HG02642 (cell line): ENCODE data around the gene CALN1.
"Not testable (repeated sequence)": the region's sequence is repeated elsewhere in the genome, so short reads cannot be mapped to it uniquely, and the experiment has no call there.

Source experiments
- ATAC-seq: cut with Tn5 transposase; IDR thresholded peaks from one replicate; pipeline ENCODE4 v1.9.1; 2021; ENCODE audit warnings: mild to moderate bottlenecking; ENCODE audit not compliant: unreplicated experiment, poor library complexity

Gene CALN1

DNA sequence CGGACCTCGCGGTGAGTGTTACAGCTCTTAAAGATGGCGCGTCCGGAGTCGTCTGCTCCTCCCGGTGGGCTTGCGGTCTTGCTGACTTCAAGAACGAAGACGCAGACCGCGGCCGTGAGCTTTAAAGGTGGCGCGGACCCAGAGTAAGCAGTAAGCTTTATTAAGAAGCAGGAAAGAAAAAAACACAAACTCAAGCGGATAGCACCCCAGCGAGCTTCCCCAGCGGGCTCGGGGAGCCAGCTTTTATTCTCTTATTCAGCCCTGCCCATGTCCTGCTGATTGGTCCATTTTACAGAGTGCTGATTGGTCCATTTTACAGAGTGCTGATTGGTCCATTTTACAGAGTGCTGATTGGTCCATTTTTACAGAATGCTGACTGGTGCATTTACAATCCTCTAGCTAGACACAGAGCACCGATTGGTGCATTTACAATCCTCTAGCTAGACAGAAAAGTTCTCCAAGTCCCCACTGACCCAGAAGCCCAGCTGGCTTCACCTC lies at the start of gene CALN1:
Gene CALN1, minus strand, starts transcription at position 218 of the 498 bp plus-strand sequence.
- not testable (repeated sequence) for ATAC-seq

DNA sequence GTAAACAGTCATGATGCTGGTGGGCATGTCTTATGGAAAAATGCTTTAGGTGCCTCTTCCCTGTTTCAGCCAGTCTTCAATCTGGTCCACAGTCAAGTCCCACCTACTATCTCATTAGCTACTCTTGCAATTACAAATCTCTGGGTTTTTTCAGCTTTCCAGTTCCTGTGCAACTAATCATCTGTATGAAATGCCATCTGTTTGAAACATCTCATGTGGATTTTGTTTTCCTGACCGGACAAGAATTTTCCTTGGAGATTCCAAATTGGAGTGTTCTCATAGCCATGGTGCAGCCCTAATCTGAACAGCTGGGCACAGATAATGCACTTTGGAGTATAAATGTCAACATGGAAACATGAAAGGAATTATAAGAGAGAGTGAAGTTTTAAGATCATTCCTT lies 41.3 kb upstream of the CALN1 start:
- ATAC-seq, result no peak

DNA sequence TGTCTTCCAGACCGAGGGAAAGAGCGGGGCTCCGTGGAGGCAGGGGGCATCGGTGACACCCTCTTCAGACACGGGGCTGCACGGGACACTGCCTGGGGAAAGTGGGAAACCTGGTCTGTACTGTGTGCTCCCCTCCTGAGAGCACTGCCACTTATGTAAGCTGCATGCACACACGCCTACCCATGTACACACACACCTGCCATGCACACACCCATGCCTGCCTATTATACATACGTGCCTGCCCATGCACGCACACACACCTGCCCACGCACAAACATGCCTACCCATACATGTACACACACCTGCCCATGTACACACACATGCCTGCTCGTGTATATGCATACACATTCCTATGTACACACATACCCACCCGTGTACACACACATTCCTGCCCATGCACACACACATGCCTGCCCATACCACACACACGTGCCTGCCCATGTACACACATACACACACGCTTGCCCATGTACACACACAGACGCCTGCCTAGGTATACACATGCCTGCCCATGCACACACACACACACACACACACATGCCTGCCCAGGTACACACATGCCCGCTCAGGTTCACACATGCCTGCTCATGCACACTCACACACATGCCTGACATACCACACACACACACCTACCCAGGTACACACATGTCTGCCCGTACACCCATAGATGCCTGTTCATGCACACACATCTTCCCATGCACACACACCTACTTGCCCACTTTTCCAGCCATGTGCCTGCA lies 35.5 kb upstream of the CALN1 start:
- no peak for ATAC-seq

DNA sequence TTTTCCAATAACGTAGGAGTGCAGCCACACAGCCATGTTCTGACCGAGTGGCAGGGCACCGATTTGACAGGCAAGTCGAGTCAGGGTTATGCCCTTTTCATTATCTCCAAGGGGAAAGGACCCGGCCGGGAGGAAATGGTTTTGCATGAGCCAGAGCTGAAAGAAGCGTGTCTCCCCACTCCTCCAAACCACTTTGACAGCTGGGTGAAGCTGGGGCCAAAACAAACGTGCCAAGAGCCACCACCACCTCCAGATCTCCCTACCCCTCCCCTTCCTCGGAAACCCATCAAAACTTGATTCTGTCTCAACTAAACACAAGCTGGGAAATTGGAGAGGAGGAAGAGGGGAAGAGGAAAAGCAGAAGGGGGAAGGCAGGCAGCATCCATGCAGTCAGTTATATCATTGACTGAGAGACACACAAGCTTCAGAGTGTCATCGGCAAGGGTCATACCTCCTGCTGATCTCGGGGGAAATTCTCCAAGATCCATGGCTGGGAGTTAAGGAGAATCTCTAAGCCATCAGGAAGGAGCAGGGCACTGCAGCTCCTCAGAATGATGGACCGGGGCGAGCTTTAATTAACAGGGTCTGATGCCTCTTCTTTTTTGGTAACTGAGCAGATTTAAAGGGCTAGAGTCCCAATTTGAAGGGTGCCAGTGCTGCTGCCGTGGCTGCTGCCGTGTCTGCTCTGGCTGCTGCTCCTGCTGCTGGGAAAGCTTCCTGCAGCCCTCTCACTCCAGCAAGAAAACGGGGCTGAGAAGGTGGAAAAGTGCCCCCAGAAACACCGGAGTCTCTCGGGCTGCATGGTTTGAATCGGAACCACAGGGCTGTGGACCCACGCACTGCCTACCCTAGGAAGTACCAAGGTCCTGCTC lies 34.7 kb upstream of the CALN1 start:
- ATAC-seq, result no peak

DNA sequence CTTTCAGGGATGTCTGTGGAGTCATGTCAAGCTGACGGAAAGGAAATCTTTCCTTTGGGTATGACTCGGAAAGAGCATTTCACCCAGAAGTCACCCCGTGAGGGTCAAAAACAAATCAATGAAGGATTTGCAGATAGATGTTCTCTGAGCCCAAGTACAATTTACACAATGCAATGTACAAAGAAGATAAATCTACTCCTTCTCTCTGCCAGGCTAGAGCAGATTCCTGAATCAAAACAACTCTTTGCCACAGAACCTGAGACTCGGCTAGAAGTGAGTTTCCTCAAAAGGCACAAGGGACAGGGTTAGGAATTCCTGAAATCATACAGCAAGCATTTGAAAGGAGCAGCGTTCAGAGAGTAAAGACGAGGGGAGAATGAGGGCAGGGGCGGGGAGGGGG lies 34.0 kb upstream of the CALN1 start:
- no peak for ATAC-seq

DNA sequence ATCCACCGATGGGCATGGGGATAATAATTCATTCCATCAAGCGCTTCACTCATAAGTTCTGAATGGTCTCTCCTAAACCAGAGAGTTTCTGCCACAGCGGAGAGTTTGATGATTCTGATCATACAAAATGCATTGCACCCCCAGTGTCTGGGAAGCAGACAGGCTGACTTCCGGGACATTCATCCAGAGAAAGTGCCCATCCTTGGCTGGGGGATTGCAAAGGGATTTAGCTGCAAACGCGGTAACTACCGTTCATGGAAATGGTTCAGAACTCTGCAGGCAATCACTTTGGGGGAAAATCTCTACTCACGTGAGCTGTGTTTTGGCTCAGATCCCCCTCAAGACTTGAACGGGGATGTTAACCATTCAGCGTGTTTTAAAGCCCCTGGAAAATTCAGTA lies 33.4 kb upstream of the CALN1 start:
- no peak for ATAC-seq

DNA sequence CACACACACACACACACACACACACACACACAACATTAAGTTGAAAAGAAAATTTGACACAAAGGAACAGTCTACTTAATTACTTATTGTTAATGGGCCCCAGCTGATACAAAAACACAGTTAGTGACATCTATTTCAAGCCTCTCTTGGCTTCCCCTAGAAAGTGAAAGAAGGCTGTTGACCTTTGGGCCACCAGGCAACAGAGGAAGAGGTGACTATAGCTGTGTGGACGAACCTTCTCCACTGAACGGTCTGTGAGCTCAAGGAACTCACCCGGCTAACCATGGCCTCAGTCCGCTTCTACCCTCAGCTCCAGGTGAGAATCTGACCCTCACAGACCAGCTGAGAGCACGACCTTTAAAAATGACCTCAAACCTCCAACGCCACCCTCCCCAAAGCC lies 32.9 kb upstream of the CALN1 start:
- no peak for ATAC-seq

DNA sequence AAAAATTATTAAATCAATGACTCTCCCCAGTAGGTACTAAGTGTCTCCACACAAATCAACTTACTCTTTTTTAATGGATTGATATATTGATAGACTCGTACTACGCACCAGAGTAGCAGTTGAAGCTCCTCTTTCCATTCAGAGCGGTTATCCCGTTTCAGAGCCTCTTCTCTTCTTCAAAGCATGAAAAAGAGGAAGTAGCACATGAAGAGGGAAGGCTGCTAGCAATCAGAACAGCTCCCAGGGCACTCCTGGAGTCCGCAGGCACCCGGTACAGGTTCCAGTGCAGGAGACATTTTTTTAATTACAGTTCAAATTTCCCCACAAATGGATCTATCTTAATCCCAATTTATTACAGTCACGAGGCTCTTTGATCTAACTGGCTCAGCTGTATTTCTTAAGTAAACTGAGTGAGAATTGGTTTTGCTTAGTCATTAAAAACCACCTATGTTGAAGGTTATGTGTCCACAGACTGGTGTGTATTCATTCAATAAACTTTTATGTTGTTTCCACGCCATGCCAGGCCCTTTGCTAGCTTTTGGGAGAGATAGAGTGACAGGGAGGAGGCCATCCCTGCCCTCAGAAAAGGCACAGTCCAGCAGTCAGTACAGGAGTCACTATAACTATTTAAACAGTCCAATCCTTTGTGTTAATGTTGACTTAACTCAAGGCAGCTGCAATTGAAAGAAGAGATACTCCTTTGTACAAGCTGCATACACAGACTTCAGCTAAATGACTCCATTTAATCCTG lies 32.1 kb upstream of the CALN1 start:
- no peak for ATAC-seq

DNA sequence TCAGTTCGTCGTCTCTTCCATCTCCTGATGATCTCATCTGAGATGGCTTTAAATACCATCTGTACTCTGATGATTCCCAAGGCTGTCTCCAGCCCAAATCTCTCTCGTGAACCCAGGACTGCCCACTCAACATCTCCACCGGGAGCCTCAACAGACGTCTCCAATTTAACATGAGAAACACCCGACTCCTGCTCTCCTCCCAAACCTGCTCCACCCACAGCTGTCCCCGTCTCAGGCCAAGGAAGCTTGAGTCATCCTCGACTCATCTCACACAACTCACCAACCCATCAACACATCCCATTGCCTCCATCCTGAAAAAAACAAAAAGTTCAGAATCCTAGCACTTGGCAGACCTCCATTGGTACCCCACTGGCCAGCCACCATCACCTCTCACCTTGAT lies 29.7 kb upstream of the CALN1 start:
- no peak for ATAC-seq

DNA sequence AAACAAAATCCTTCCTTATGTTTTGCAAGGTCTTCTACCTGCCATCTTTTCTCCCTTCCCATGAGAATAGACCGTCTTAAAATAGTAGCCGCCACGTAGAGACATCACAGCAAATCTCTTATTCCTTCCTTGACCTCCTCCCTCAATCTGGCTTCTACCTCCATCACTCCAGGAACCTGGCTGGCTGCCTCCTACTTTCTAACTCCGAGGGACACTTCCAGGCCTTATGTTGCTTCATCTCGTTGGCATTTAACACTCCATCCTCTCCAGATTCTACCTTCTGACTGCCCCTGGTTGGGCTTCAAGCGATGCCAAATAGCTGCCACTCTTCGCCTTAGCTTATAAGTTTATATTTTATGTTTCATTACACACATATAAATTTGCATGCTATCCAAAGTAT lies 26.4 kb upstream of the CALN1 start:
- ATAC-seq, result no peak

DNA sequence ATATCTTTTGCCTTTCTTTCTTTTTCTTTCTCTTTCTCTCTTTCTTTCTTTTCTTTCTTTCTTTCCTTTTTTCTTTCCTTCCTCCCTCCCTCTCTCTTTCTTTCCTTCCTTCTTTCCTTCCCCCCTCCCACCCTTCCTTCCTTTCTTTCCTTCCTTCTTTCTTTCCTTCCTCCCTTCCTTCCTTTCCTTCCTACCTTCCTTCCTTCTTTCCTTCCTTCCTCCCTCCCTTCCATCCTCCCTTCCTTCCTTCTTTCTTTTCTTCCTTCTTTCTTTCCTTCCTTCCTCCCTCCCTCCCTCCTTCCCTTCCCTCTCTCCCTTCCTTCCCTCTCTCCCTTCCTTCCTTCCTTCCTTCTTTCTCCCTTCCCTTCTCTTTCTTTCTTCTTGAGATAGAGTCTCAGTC lies 25.5 kb upstream of the CALN1 start:
- no peak for ATAC-seq

DNA sequence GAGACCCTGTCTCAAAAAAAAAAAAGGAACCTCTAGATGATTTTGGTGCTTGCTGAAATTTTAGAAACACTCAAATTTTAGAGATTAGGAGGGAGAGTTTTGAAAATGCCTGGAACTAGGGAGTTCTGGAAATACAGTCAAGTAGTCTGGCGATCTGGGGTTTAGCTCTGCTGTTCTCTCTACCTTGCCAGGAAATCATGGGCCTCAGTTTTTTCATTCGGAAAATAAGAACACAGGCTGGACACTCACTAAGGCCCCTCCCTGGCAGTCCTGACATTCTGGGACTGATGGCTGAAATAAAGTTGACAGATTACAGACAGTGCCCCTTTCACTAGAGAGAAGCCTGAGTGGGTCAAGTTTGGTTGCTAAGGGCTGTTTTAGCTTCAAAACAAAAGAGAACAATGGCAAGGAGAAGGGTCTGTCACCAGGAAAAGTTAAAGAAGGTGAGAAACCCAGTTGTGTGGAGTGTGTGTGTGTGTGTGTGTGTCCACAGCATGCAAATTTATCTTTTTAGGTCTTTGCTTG lies 25.0 kb upstream of the CALN1 start:
- ATAC-seq, result no peak

DNA sequence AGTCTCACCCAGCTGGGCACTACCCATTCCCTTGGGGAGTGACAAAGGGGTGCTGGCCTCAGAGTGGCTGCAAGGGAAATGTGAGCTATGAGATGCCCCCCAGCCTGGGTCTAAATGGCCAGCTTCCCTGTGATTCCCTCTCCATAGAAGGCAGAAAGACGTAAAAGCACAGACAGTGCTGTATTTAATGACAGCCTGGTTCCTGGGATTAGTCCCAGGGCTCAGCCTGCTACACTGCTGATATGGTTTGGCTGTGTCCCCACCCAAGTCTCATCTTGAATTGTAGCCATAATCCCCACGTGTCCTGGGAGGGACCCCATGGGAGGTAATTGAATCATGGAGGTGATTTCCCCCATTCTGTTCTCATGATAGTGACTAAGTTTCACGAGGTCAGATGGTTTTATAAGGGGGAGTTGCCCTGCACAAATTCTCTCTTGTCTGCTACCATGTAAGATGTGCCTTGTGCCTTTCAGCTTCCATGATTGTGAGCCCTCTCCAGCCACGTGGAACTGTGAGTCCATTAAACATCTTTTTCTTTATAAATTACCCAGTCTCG lies 23.9 kb upstream of the CALN1 start:
- ATAC-seq, result no peak

DNA sequence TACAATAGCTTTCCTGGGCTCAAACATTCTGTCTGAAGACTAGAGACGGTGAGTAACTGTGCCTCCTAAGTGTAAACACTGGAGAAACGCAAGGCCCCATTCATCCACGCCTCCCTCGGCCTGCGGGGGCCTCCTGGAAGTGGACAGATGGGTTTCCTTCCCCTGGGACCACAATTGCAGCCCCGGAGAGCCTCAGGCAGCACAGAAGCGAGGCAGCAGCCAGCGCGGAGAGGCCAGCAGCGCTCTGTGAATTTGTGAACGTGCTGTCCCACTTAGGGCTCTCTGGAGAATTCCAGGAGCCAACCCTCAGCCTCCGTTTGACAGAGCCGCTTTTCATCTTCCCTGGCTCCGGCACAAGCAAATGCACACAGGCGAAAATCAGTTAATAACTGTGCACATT lies 23.2 kb upstream of the CALN1 start:
- ATAC-seq, result no peak

DNA sequence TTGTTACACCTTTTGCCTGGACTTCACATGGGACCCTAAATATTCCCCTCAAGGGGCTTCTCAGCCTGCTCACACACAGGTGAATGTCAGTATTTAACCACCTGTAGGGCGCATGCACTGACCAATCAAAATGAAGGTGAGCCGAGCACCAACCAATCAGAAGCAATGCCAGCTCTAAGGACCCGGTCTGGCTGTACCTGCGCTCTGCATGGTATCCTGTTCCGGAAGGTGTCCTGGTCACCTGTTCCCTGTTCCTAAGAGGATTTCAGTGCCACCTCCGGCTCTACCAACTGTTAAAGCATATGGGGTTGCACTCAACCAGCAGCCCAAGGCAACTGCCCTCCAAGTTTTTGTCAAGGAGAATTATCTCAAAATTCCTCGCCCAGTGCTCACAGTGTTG lies 18.4 kb upstream of the CALN1 start:
- no peak for ATAC-seq

DNA sequence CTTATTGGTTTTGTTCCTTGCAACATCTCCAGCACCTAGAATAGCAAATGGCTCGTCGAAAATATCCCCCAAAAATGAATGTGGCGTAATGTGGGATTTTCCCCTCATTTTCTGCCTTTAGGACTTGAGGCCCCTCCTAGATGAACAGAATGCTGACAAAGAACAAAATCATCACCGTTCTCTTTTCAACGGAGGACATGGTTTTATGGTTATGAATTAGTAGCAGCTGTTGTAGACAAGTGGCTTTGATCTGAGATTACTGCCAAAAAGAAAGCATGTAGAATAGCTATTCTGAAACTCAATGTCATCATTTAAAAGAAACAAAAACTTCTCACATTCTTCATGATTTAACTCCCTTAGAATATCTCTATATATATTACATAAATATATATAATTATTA lies 17.2 kb upstream of the CALN1 start:
- ATAC-seq, result no peak

DNA sequence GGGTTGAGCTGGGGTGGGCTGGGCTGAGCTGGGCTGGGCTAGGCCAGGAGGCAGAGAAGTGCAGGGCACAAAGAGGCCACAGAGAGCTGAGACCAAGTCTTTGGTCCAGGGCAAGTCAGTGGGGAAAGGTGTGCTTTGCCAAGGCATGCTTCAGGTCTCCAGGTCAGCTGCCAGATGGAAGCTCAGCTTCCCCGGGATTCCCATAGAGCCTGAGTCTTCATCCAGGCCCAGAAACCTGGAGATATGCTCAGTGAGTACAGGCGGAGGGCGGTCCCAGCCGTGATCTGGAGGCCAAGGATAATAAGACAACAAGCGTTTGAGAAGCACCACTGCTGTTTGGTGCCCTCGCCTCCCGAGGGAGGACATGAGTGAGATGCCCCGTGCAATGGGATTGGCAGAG lies 4.7 kb upstream of the CALN1 start:
- ATAC-seq, result no peak

DNA sequence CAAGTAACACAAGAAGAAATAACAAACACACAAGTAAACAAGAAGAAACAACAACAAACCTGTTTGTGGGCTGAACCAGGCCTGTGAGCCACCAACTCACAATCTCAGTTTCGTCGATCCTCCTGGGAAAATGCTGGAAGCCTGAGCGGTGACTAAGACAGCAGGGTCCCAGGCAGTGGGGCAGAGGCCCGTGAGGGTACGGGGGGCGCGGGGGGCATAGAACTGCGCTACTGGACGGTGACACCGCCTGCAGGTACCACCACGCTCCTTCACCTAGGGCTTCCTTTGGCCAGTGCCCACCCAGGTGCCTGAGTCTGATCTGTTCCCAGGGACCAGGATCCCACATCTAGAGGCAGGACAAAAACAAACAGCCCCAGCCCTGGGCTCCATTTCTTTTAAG lies 3.4 kb upstream of the CALN1 start:
- ATAC-seq, result no peak

DNA sequence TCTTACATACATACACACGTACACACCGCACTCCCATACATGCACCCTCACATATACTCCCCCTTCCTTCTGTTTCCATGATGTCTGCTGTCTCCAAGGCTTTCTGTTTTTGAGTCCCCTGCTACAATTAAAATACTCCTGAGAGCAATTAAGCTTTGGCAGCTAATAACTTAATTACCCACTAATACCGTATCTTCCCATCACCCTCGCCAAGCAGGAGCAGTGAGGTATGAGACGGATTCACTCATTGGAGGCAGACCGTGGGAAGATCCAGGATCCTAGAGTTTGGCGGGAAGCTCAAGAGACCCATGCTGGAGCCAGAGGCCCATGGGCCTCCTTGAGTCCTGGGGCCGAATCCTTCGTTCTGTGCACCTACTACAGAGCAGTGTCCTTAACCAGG lies 1.7 kb upstream of the CALN1 start:
- ATAC-seq, result no peak

DNA sequence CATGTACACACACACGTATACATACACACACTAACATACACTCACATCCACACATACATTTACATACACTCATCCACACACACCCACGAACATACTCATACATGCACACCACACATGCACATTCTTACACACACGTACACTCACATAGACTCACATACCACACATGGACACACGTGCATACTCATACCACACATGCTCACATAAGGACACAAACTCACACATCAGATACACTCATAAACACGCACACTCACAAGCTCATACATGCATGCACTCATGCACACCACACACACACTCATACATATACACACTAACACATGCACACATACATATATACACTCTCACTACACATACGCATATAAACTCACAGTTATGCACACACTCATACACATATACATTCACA lies 1.2 kb upstream of the CALN1 start:
- no peak for ATAC-seq
